ENCODE measurements around the gene RUNX1. TPM values are rescaled to one million over a fixed set of nuclear protein-coding genes. Genes with fewer than 3 reads are reported as not detected.

The RUNX1 gene
- polyA plus RNA-seq, 1 of the 3 experiments (the other 2 are of a cell fraction): 17.1 TPM

- no peak for TF ChIP-seq TCF12 (IDR thresholded peaks at IDR 0.05)
- TF ChIP-seq FOSL2 (IDR thresholded peaks at IDR 0.05; ENCODE audit: borderline replicate concordance, low read depth): peak; percentile 14; the same call in 1 of the 2 replicates
- Histone ChIP-seq H3K27me3 (ENCODE audit: insufficient read depth) (no peaks in the 10 kb centered on the region), H3K36me3 (replicated peaks in 1 of 2; ENCODE audit: control insufficient read depth in 1 of 2, insufficient read depth in 2 of 2, low read length in 1 of 2) (no peaks in the 10 kb centered on the region), H4K20me1 (ENCODE audit: insufficient read depth) (no peaks in the 10 kb centered on the region), H2AFZ (ENCODE audit: low read depth) (no peak overlapping the region), H3K4me1 (ENCODE audit: control insufficient read depth in 1 of 2, insufficient read depth in 2 of 2, low read depth in 1 of 2, low read length in 1 of 2) (no peaks in the 10 kb centered on the region), H3K27ac (ENCODE audit: low read depth in 2 of 2, low read length in 1 of 2) (no peak overlapping the region), H3K4me3 (ENCODE audit: low read depth in 2 of 2, low read length in 1 of 2) (no peak overlapping the region), H3K4me2 (no peak overlapping the region), H3K9me2 (no peaks in the 10 kb centered on the region), H3F3A (replicated peaks; ENCODE audit: insufficient read depth) (peaks cover 5% of the 10 kb centered on the region), H3K9me3 (no peaks in the 10 kb centered on the region), H3K9ac (no peak overlapping the region), H3K79me2 (ENCODE audit: insufficient read depth) (no peaks in the 10 kb centered on the region)
- WGBS (ENCODE audit: low lambda C conversion rate): 17% methylated on average over 2 of the region's 2 CpGs
- ChIA-PET CTCF (no interaction called here), POLR2A (no interaction called here)
- no peak for DNase-seq
Observed at GRCh38 chr21:35005077-35005476, 44.0 kb downstream of the RUNX1 start.

DNA sequence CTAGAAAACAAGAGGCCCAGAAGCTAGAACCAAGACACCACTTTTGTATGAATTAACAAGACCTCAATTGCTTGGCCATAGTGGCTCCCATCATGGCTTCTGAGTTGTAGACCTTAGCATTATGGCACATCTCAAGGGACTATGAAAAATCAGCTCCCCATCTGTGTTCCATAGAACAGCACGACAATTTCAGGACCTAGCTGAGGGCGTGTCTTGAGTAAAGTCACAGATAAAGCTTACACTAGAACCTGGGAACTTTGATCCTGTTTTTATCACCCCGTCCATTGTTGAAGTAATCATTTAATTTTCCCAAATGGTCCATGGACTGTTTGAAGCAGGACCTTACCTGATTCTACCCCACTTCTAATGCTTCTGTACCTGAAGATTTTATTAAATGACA lies 44.8 kb downstream of the RUNX1 start:
- Histone ChIP-seq H3K27ac (ENCODE audit: low read depth in 2 of 2, low read length in 1 of 2) (no peak overlapping the region), H3K36me3 (replicated peaks in 1 of 2; ENCODE audit: control insufficient read depth in 1 of 2, insufficient read depth in 2 of 2, low read length in 1 of 2) (no peaks in the 10 kb centered on the region), H3K4me2 (no peak overlapping the region), H3K27me3 (ENCODE audit: insufficient read depth) (no peaks in the 10 kb centered on the region), H3K9me3 (no peaks in the 10 kb centered on the region), H3K4me3 (ENCODE audit: low read depth in 2 of 2, low read length in 1 of 2) (no peak overlapping the region), H2AFZ (ENCODE audit: low read depth) (no peak overlapping the region), H3K79me2 (ENCODE audit: insufficient read depth) (no peaks in the 10 kb centered on the region), H4K20me1 (ENCODE audit: insufficient read depth) (no peaks in the 10 kb centered on the region), H3K9me2 (no peaks in the 10 kb centered on the region), H3K9ac (no peak overlapping the region), H3K4me1 (ENCODE audit: control insufficient read depth in 1 of 2, insufficient read depth in 2 of 2, low read depth in 1 of 2, low read length in 1 of 2) (peaks cover 0 to 1% of the 10 kb centered on the region in 2 experiments; a peak in 1 of 4 replicates), H3F3A (replicated peaks; ENCODE audit: insufficient read depth) (peaks cover 5% of the 10 kb centered on the region)
- 75% methylated on average over 3 of the region's 3 CpGs for WGBS (ENCODE audit: low lambda C conversion rate)
- ChIA-PET POLR2A (no interaction called here), CTCF (no interaction called here)
- TF ChIP-seq POLR2AphosphoS5 (IDR thresholded peaks at IDR 0.05; ENCODE audit: low read depth, low read length): no peak
- no peak for TF ChIP-seq GATA2 (CRISPR knock-in tag; IDR thresholded peaks at IDR 0.05)
- no peak for TF ChIP-seq SIN3A (IDR thresholded peaks at IDR 0.05; ENCODE audit: borderline replicate concordance, low read depth, low read length)
- TF ChIP-seq PBX3 (IDR thresholded peaks at IDR 0.05): no peak
- TF ChIP-seq NRF1 (IDR thresholded peaks at IDR 0.05; ENCODE audit: low read depth, low read length): no peak
- no peak for TF ChIP-seq TCF12 (IDR thresholded peaks at IDR 0.05)
- no peak for TF ChIP-seq EP300 (IDR thresholded peaks at IDR 0.05; ENCODE audit: borderline replicate concordance in 1 of 2, low read depth in 1 of 2, low read length in 1 of 2)
- no peak for TF ChIP-seq MXI1 (IDR thresholded peaks at IDR 0.05; ENCODE audit: low read depth, low read length)
- TF ChIP-seq YY1 (IDR thresholded peaks at IDR 0.05; ENCODE audit: low read depth): no peak
- TF ChIP-seq FOSL2 (IDR thresholded peaks at IDR 0.05; ENCODE audit: borderline replicate concordance, low read depth): no peak
- TF ChIP-seq FOXM1 (IDR thresholded peaks at IDR 0.05; ENCODE audit: low read depth): no peak
- no peak for TF ChIP-seq GABPA (IDR thresholded peaks at IDR 0.05; ENCODE audit: low read depth)
- DNase-seq: no peak
